Bronchial smooth muscle cell (primary cell): ENCODE data around the gene RUSF1. TPM values are rescaled to one million over a fixed set of nuclear protein-coding genes. Genes with fewer than 3 reads are reported as not detected.

ENCODE experiments used
- total RNA-seq: library from RNA; depleted of rRNA; stranded (reverse); fragments of >200 nt; gene quantifications from 2 replicates; pipeline ENCODE4 v1.2.1, GENCODE V29; 2014

The RUSF1 gene
- 37.4 and 46.9 TPM in 2 replicates for total RNA-seq

GRCh38 chr16:31507929-31508705 lies at the start of gene RUSF1:
TSS of gene RUSF1 (minus strand) at chr16:31508391. CDS start at chr16:31508373, 18 bp downstream.

GRCh38 chr16:31527734-31528274 lies 19.6 kb upstream of the RUSF1 start, which contains the start of gene AHSP:
TSS of gene AHSP (plus strand) at chr16:31527900. CDS start at chr16:31528140, 240 bp downstream.

GRCh38 chr16:31483081-31483480 lies 25.1 kb downstream of the RUSF1 start, which contains the start of gene SLC5A2:
TSS of gene SLC5A2 (plus strand) at chr16:31483123. CDS start at chr16:31483137, 14 bp downstream.

GRCh38 chr16:31471875-31472708 lies 36.1 kb downstream of the RUSF1 start, which contains the start of gene TGFB1I1:
TSS of gene TGFB1I1 (plus strand) at chr16:31472152. CDS start at chr16:31472189, 37 bp downstream.

GRCh38 chr16:31458844-31459686 lies 49.1 kb downstream of the RUSF1 start, which contains the start of gene ARMC5:
TSS of gene ARMC5 (plus strand) at chr16:31459501. CDS start at chr16:31459525, 24 bp downstream.

Other genes with a start within 250 kb of the RUSF1 start
- gene ITGAM, start 248.4 kb downstream of the RUSF1 start, total RNA-seq: under 0.01 and 0.09 TPM in 2 replicates
- under 0.01 TPM in 1 of 2 replicates, not detected in the other for gene ITGAX, start 153.2 kb downstream of the RUSF1 start, total RNA-seq
- gene ITGAD, start 115.1 kb downstream of the RUSF1 start, total RNA-seq: not detected in 2 replicates
- gene COX6A2, start 80.0 kb downstream of the RUSF1 start, total RNA-seq: not detected in 2 replicates
- gene ZNF843, start 65.6 kb downstream of the RUSF1 start, total RNA-seq: 0.34 and 0.47 TPM in 2 replicates
- 5.8 and 6.5 TPM in 2 replicates for gene ARMC5, start 48.9 kb downstream of the RUSF1 start, total RNA-seq
- gene TGFB1I1, start 36.2 kb downstream of the RUSF1 start, total RNA-seq: 11.6 and 16.4 TPM in 2 replicates
- gene SLC5A2, start 25.3 kb downstream of the RUSF1 start, total RNA-seq: under 0.01 TPM in 2 replicates
- not detected in 2 replicates for gene AHSP, start 19.5 kb upstream of the RUSF1 start, total RNA-seq